Effector memory CD4-positive, alpha-beta T cell (primary cell): Measurements from ENCODE around the gene TUBA3C.
"Not testable (repeated sequence)": the region's sequence is repeated elsewhere in the genome, so short reads cannot be mapped to it uniquely, and the experiment has no call there.

Experiments
- DNase-seq, 3 donors: peaks; one replicate each; pipeline ENCODE4 v3.0.0-alpha.2; 2020
- H3K27ac ChIP-seq: 2 replicates; pipeline ENCODE4 v1.7.0; 2013; ENCODE audit warnings: mild to moderate bottlenecking, low read length, moderate library complexity; ENCODE audit not compliant: insufficient read depth, poor library complexity, severe bottlenecking
- H3K27me3 ChIP-seq: replicated peaks from 2 replicates; pipeline ENCODE4 v1.7.0; 2013; ENCODE audit warnings: mild to moderate bottlenecking, low read length; ENCODE audit not compliant: insufficient read depth, control insufficient read depth, poor library complexity, severe bottlenecking
- H3K36me3 ChIP-seq: 2 replicates; pipeline ENCODE4 v1.7.0; 2013; ENCODE audit warnings: mild to moderate bottlenecking, low read length, moderate library complexity; ENCODE audit not compliant: control insufficient read depth, insufficient read depth
- H3K4me1 ChIP-seq: 2 replicates; pipeline ENCODE4 v1.7.0; 2013; ENCODE audit warnings: low read length, mild to moderate bottlenecking; ENCODE audit not compliant: control insufficient read depth, insufficient read depth, poor library complexity, severe bottlenecking
- H3K4me3 ChIP-seq: 2 replicates; pipeline ENCODE4 v1.7.0; 2013; ENCODE audit warnings: low read length, low read depth, mild to moderate bottlenecking; ENCODE audit not compliant: insufficient read depth, poor library complexity, severe bottlenecking
- H3K9me3 ChIP-seq: 2 replicates; pipeline ENCODE4 v1.7.0; 2013; ENCODE audit warnings: mild to moderate bottlenecking, low read length, moderate library complexity; ENCODE audit not compliant: control insufficient read depth
- total RNA-seq, 3 donors: gene quantifications; one replicate each; lab custom pipeline; 2026; lab: John Stamatoyannopoulos, UW

TUBA3C gene
- 0 reads per million in 3 donors for total RNA-seq

DNA sequence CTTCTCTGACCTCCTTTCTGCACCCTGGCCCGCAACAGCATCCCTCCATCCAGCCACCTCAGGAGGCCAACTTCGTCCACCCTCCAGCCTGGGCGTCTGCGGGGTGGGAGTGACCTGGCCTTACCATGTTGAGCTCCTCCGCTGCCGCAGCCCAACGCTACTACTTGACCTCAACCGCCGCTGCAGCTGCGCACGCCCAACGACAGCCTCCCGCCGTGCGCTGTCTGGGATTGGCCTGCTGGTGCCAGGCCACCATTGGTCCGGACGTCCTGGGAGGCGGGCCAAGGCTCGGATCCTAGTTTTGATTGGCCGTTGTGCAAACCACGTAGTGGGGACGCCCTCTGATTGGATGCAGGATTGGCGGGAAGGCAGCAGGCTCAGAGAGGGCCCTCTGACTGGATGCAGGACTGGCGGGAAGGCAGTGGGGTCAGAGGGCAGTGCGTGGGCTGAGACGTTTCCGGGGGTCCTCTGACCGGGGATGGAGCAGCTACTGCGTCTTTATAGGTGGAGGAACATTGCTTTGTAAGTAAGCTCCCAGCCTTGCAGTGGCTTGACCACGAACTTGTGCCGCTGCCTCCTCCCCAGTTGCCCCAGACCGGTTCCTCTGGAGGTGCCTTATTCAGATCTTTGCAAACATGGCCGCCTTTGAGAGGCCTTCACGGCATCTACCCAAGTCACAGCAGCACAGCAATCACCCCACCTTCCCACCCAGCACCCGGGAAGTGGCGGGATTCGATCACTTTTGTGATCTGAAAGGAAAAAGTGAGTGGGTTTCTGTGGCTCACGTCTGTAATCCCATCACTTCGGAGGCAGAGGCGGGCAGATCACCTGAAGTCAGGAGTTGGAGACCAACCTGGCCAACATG is at the start of gene TUBA3C:
TSS of gene TUBA3C (minus strand) at position 204 of the 865 bp plus-strand sequence. CDS start at position 127, 77 bp downstream.
- Histone ChIP-seq H3K36me3 (no peaks in the 10 kb centered on the region), H3K9me3 (no peaks in the 10 kb centered on the region), H3K27ac (no peak within 1 kb of the TSS), H3K27me3 (no peaks in the 10 kb centered on the region), H3K4me1 (no peaks in the 10 kb centered on the region), H3K4me3 (no peak within 1 kb of the TSS)
- DNase-seq, result no peak

DNA sequence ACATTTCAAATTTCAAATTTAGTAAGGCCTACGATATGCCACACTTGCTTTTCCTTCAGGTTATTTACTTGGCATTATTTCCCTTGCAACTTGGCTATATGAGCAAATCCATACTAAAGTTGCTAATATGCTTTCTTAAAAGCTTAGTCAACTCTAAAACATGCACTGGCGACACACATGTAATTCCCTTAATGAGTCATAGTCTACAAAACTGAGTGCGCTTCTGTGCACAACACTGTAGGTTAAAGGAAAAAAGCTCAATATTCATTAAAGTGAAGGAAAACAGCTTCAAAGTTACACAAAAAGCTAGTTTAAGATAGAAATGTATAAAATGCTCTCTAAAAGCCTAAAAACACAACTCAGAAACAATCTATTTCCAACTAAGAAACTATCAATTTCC is 25.8 kb upstream of the TUBA3C start:
- H3K27ac ChIP-seq, H3K4me3 ChIP-seq, H3K9me3 ChIP-seq, H3K27me3 ChIP-seq, DNase-seq, H3K4me1 ChIP-seq, H3K36me3 ChIP-seq: not testable (repeated sequence)

DNA sequence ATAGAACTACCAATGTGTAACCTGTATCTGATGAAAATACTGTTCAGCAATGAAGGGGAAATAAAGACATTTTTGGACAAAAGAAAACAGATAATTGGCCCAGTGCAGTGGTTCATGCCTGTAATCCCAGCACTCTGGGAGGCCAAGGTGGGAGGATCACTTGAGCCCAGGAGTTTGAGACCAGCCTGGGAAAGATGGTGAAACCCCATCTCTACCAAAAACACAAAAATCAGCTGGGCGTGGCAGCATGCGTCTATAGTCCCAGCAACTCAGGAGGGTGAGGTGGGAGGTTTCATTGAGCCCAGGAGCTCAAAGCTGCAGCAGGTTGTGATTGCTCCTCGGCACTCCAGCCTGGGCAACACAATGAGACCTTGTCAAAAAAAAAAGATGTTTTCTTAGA is 11.0 kb upstream of the TUBA3C start:
- H3K27ac ChIP-seq, H3K36me3 ChIP-seq: not testable (repeated sequence)

DNA sequence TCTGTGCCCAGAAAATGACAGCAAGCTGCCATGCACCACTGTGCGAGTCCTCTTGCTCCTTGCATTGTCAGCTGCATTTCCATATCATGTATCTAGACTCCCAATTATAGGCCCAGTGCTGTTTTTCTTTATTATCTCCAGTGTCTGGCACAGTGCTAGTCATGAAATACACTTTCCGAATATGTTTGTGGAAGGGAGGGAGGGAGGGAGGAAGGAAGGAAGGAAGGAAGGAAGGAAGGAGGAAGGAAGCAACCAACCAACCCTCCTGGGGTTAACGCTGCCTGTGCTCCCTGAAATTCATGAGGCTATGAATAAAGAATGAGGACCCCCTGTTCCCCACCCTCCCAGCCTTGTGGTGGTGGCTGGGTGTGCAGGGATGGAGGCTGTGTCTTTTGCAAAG is 8.3 kb upstream of the TUBA3C start:
- H3K27ac ChIP-seq, H3K4me3 ChIP-seq, DNase-seq, H3K36me3 ChIP-seq, H3K27me3 ChIP-seq, H3K4me1 ChIP-seq, H3K9me3 ChIP-seq: not testable (repeated sequence)

More for the DNA sequence above, 11.0 kb upstream of the TUBA3C start:
- H3K27me3 ChIP-seq, DNase-seq, H3K4me3 ChIP-seq, H3K9me3 ChIP-seq, H3K4me1 ChIP-seq: not testable (repeated sequence)

DNA sequence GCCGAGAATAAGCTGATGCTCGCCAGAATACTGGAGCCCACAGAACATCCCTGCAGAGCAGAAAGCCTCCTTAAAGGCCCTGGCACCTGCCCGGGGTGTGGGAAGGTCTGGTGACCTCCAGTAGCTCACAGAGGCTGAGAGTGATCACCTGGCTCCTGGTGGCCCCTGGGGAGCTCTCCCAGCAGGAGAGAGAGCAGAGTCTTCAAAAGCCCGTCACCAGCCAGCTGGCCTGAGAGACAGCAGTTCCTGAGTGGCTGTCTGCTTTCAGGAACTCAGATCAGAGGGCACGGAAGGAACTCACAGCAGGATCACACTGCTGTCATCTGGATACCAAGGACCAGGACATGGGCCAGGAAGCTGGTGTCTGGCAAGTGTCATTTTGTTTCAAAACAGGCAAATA is 7.7 kb upstream of the TUBA3C start:
- DNase-seq, H3K27ac ChIP-seq, H3K9me3 ChIP-seq, H3K27me3 ChIP-seq, H3K36me3 ChIP-seq, H3K4me3 ChIP-seq, H3K4me1 ChIP-seq: not testable (repeated sequence)

DNA sequence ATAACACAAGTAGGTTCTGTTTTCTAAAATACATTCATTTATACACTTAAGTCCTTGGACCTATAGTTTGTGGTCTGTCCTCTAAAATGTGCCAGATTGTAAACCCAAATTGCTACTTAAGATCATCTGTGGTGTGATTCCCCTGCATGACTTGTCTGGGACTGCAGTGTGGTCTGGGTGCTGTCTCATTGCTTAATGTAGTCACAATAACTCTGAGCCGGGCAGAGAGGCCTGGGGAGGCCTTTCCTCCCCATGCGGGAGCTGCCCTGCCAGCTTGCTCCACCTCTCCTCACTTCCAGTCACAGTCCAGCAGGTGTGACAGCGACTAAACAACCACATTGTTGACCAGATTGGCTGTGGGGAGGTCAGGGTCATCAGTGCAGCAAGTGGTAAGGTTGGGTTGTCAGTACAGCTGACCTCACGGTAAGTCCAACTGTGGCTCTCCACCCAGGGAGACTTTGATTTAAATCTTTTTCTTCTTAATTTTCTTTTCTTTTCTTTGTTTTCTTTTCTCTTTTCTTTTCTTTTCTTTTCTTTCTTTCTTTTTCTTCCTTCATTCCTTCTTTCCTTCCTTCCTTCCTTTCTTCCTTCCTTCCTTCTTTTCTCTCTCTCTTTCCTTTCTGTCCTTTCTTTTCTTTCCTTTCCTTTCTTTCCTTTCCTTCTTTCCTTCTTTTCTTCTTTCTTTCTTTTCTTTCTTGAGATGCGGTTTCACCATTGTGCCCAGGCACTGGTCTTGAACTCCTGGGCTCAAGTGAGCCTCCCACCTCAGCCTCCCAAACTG is 4.4 kb upstream of the TUBA3C start:
- no peaks in the 10 kb centered on the region for H3K36me3 ChIP-seq
- H3K27me3 ChIP-seq, result no peaks in the 10 kb centered on the region
- H3K9me3 ChIP-seq, result no peaks in the 10 kb centered on the region
- H3K4me3 ChIP-seq, result no peak overlapping the region
- no peak overlapping the region for H3K27ac ChIP-seq
- no peak for DNase-seq
- no peaks in the 10 kb centered on the region for H3K4me1 ChIP-seq

DNA sequence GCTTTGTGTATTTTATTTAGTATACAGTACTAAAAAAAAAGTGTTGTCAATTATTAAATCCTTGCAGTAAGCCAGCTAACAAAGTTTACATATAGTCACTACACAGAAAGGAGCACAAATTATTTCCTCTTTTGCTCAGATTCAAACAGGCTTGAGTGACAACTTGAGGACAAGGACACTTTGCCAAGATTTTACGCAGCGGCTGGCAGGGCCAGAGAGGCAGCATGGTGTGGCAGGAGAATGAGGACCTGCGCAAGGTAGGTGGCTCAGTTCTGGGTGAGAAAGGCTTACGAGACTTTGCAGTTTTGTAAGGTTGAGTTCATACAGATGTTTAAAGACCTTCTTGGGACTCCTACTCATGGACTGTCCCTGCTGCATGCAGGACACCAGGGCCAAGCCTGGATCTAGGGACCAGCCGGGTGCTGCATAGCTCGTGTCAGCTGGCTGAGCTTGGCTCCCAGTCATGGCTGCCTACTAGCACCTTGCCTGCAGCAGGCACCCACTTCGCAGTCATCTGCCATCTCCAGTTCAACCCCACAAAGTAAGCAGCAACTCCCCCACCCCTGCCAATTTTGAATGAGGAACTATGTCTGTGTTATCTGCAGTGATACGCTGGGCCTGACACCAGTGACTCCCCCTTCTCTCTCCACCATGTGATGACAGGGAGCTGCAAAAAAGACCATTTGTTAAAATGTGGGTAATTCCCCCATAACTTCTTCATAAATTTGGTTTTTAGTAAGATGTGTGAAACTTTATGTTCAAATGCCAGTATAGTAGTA is 3.7 kb upstream of the TUBA3C start:
- DNase-seq, result no peak
- no peaks in the 10 kb centered on the region for H3K36me3 ChIP-seq
- no peak overlapping the region for H3K27ac ChIP-seq
- no peak overlapping the region for H3K4me3 ChIP-seq
- no peaks in the 10 kb centered on the region for H3K27me3 ChIP-seq
- no peaks in the 10 kb centered on the region for H3K9me3 ChIP-seq
- H3K4me1 ChIP-seq, result no peaks in the 10 kb centered on the region

DNA sequence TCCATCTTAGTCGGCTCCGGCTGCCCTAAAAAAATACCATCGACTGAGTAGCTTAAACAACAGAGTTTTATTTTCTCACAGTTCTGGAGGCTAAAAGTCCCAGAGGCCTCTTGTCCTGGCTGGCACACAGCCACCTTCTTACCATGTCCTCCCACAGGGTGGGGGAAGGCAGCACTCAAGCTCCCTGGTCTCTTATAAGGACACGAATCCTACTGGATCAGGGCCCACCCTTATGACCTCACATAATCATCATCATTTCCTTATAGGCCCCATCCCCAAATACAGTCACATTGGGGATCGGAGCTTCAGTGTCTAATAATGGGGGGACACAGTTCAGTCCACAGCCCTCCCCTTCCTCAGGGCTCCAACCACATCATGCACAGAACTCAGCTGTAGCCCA is 2.6 kb upstream of the TUBA3C start:
- Histone ChIP-seq H3K4me1 (no peaks in the 10 kb centered on the region), H3K27me3 (no peaks in the 10 kb centered on the region), H3K27ac (no peak overlapping the region), H3K36me3 (no peaks in the 10 kb centered on the region), H3K4me3 (no peak overlapping the region), H3K9me3 (no peaks in the 10 kb centered on the region)
- DNase-seq, result no peak

DNA sequence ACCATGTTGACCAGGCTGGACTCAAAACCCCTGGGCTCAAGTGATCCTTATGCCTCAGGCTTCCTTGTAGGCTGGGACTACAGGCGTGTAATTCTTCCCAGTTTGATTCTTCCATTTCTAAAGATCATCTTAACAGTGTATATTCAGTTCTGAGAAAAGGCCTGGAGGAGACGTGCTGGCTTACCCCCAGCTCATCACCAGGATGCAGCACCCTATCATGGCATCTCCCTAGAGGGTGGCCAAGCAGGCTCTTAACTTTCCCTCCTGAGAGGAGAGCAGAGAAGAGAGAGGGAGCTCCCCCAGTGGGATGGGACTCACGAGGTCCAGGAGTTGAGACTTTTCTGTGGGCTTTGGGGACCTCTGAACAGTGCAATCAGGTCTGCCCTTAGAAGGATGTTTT is 2.1 kb upstream of the TUBA3C start:
- H3K9me3 ChIP-seq, result no peaks in the 10 kb centered on the region

More for the DNA sequence above, 2.1 kb upstream of the TUBA3C start:
- no peak for DNase-seq
- Histone ChIP-seq H3K4me1 (no peaks in the 10 kb centered on the region), H3K27me3 (no peaks in the 10 kb centered on the region), H3K27ac (no peak overlapping the region), H3K4me3 (no peak overlapping the region), H3K36me3 (no peaks in the 10 kb centered on the region)
